Kidney (tissue), 14 donors: ENCODE data around the gene LEAP2. TPM values are rescaled to one million over a fixed set of nuclear protein-coding genes. Genes with fewer than 3 reads are reported as not detected.

Source experiments
- DNase-seq, 5 donors: peaks; one replicate each; pipeline ENCODE4 v3.0.0-alpha.2; 2013 to 2020
- FAIRE-seq: peaks from 2 replicates; lab custom pipeline; 2012; peaks lifted over from hg19 to GRCh38; lab: Jason Lieb, UNC
- H3K27ac ChIP-seq, 2 donors: one replicate each; pipeline ENCODE4 v1.7.0; 2013; ENCODE audit warnings: low read depth in 2 of 2, low read length in 2 of 2, inconsistent platforms in 1 of 2
- H3K27me3 ChIP-seq: one replicate; pipeline ENCODE4 v1.7.1; 2013; ENCODE audit warnings: low read length, inconsistent platforms; ENCODE audit not compliant: control insufficient read depth, insufficient read depth
- H3K36me3 ChIP-seq, 3 donors: one replicate each; pipeline versions ENCODE4 v1.7.0 to v1.7.1; 2013; ENCODE audit warnings: low read length in 3 of 3, control low read depth in 1 of 3, inconsistent platforms in 1 of 3; ENCODE audit not compliant: insufficient read depth in 3 of 3, control insufficient read depth in 2 of 3
- H3K4me1 ChIP-seq, 3 donors: one replicate each; pipeline versions ENCODE4 v1.7.0 to v1.7.1; 2013; ENCODE audit warnings: low read length in 3 of 3, inconsistent platforms in 1 of 3, low read depth in 1 of 3; ENCODE audit not compliant: control insufficient read depth in 2 of 3, insufficient read depth in 2 of 3
- H3K4me3 ChIP-seq, 3 donors: one replicate each; pipeline versions ENCODE4 v1.7.0 to v1.8.1; 2013; ENCODE audit warnings: low read length in 3 of 3, control low read depth in 1 of 3, inconsistent platforms in 1 of 3
- H3K9ac ChIP-seq, 3 donors: one replicate each; pipeline versions ENCODE4 v1.7.0 to v1.7.1; 2013; ENCODE audit warnings: low read length in 3 of 3, control low read depth in 1 of 3, inconsistent platforms in 1 of 3
- H3K9me3 ChIP-seq, 3 donors: one replicate each; pipeline versions ENCODE4 v1.7.0 to v1.7.1; 2013; ENCODE audit warnings: low read length in 3 of 3, control low read depth in 1 of 3, inconsistent platforms in 1 of 3; ENCODE audit not compliant: control insufficient read depth in 2 of 3, insufficient read depth in 1 of 3
- CTCF ChIP-seq: IDR thresholded peaks from 3 replicates; pipeline ENCODE4 v1.5.1; 2012; ENCODE audit warnings: mild to moderate bottlenecking, moderate library complexity, borderline replicate concordance; ENCODE audit not compliant: insufficient read depth; ENCODE audit errors: extremely low read depth
- intact Hi-C: fragments of 100-400 bp; cut with DNase I; formaldehyde crosslinking; loops from one replicate; pipeline ENCODE4 v1.11.1; 2022
- polyA plus RNA-seq: library from polyadenylated mRNA; stranded (reverse); fragments of 350-450 nt; fragmentation: Illumina TruSeq; extraction: RNeasy Lipid Tissue Mini Kit (QIAGEN cat#74804); gene quantifications from one replicate; pipeline ENCODE4 v1.2.3, GENCODE V29; 2014; ENCODE audit warnings: low read depth, low replicate concordance; ENCODE audit not compliant: insufficient read depth
- total RNA-seq: library from RNA; stranded (reverse); fragmentation: NEBNext Ultra II Directional; extraction: Animal tissue kit (Norgen Biotek cat#: 25700); gene quantifications from one replicate; pipeline ENCODE4 v1.2.1, GENCODE V29; 2021
- donor health status: control.
- donor health status: control.
- donor health status: control.
- donor health status: control.
- donor health status: control.
- donor health status: DM: yes; HTN: yes; CAD: no.
- donor health status: Normal renal cell carcinoma (clear cell type).

LEAP2 gene
- total and polyA plus RNA-seq, 2 donors from 2014 or later: 1.5 to 6.9 TPM

GRCh38 chr5:132895719-132896305, 22.3 kb downstream of the LEAP2 start:
- Histone ChIP-seq H3K36me3 (peaks cover 8 to 56% (median 36%) of the 10 kb centered on the region in 3 donors), H3K4me3 (no peak overlapping the region), H3K9me3 (no peaks in the 10 kb centered on the region), H3K27me3 (no peaks in the 10 kb centered on the region), H3K4me1 (no peaks in the 10 kb centered on the region), H3K27ac (no peak overlapping the region), H3K9ac (no peak overlapping the region)
- no peak for FAIRE-seq
- intact Hi-C loops: no loop called here
- no peak for TF ChIP-seq CTCF
- no peak for DNase-seq

- intact Hi-C loops: no loop called here
- peaks cover 8 to 55% (median 39%) of the 10 kb centered on the region in 3 donors for H3K36me3 ChIP-seq
- no peak for FAIRE-seq
- TF ChIP-seq CTCF: no peak
- H3K4me3 ChIP-seq: no peak overlapping the region
- no peak for DNase-seq
- no peak overlapping the region for H3K27ac ChIP-seq
- no peak overlapping the region for H3K9ac ChIP-seq
- no peaks in the 10 kb centered on the region for H3K27me3 ChIP-seq
- no peaks in the 10 kb centered on the region for H3K9me3 ChIP-seq
- H3K4me1 ChIP-seq: no peaks in the 10 kb centered on the region
These were observed 23.2 kb downstream of the LEAP2 start for GRCh38 chr5:132896685-132897084.

- H3K4me3 ChIP-seq: no peak overlapping the region
- H3K36me3 ChIP-seq: peaks cover 7 to 41% (median 30%) of the 10 kb centered on the region in 3 donors
- no peaks in the 10 kb centered on the region for H3K4me1 ChIP-seq
- intact Hi-C loops: no loop called here
- FAIRE-seq: no peak
- DNase-seq: no peak
- H3K9me3 ChIP-seq: no peaks in the 10 kb centered on the region
- H3K27me3 ChIP-seq: no peaks in the 10 kb centered on the region
- no peak overlapping the region for H3K9ac ChIP-seq
- no peak overlapping the region for H3K27ac ChIP-seq
- no peak for TF ChIP-seq CTCF
These were observed 24.6 kb downstream of the LEAP2 start for GRCh38 chr5:132898094-132898493.

GRCh38 chr5:132901036-132901435, 27.6 kb downstream of the LEAP2 start:
- H3K36me3 ChIP-seq: peaks cover 4 to 29% (median 21%) of the 10 kb centered on the region in 3 donors
- TF ChIP-seq CTCF: no peak
- FAIRE-seq (no peak), DNase-seq (no peak)
- H3K4me3 ChIP-seq: no peak overlapping the region
- H3K27ac ChIP-seq: no peak overlapping the region
- no peaks in the 10 kb centered on the region for H3K4me1 ChIP-seq
- intact Hi-C loops: no loop called here
- no peaks in the 10 kb centered on the region for H3K9me3 ChIP-seq
- H3K9ac ChIP-seq: no peak overlapping the region
- H3K27me3 ChIP-seq: no peaks in the 10 kb centered on the region
